Epithelial cell of proximal tubule (primary cell): ENCODE measurements around the gene COLEC11. TPM values are rescaled to one million over a fixed set of nuclear protein-coding genes. Genes with fewer than 3 reads are reported as not detected.

Experiments used
- DNase-seq: peaks from one replicate; pipeline ENCODE4 v3.0.0-alpha.2; 2011; ENCODE audit warnings: low read depth
- H3K4me3 ChIP-seq: 2 replicates; pipeline ENCODE4 v1.5.1; 2011; ENCODE audit warnings: low read depth, mild to moderate bottlenecking, low read length
- CTCF ChIP-seq: conservative IDR thresholded peaks from 2 replicates; pipeline ENCODE4 v1.5.1; 2012; ENCODE audit warnings: low read depth, mild to moderate bottlenecking, low read length
- total RNA-seq: library from RNA; depleted of rRNA; stranded (reverse); fragments of >200 nt; gene quantifications from 2 replicates; pipeline ENCODE4 v1.2.3, GENCODE V29; 2015

COLEC11 gene
- total RNA-seq, 1 donor from 2014 or later: 0.40 TPM

- no peak for TF ChIP-seq CTCF
- H3K4me3 ChIP-seq: no peak overlapping the region
- DNase-seq: no peak
Measured at GRCh38 chr2:3664925-3665324, 70.0 kb downstream of the COLEC11 start.

- H3K4me3 ChIP-seq: no peak overlapping the region
- no peak for DNase-seq
- no peak for TF ChIP-seq CTCF
Measured at GRCh38 chr2:3665886-3666612, 71.1 kb downstream of the COLEC11 start.

GRCh38 chr2:3666613-3666975 lies 71.7 kb downstream of the COLEC11 start:
- DNase-seq: no peak
- no peak overlapping the region for H3K4me3 ChIP-seq
- no peak for TF ChIP-seq CTCF

- no peak overlapping the region for H3K4me3 ChIP-seq
- TF ChIP-seq CTCF: no peak
- DNase-seq: no peak
Measured at GRCh38 chr2:3667151-3667631, 72.3 kb downstream of the COLEC11 start.

- DNase-seq: no peak
- no peak overlapping the region for H3K4me3 ChIP-seq
- no peak for TF ChIP-seq CTCF
Measured at GRCh38 chr2:3669656-3670055, 74.7 kb downstream of the COLEC11 start.

- no peak for TF ChIP-seq CTCF
- DNase-seq: no peak
- no peak overlapping the region for H3K4me3 ChIP-seq
Measured at GRCh38 chr2:3670376-3670775, 75.5 kb downstream of the COLEC11 start.

GRCh38 chr2:3670941-3671340 lies 76.0 kb downstream of the COLEC11 start:
- no peak for TF ChIP-seq CTCF
- no peak for DNase-seq
- no peak overlapping the region for H3K4me3 ChIP-seq
